Measurements from ENCODE around the gene UFSP2.

- no peak for TF ChIP-seq CTCF (IDR thresholded peaks at IDR 0.05; ENCODE audit: low read depth, low read length, poor library complexity, severe bottlenecking)
- TF ChIP-seq EZH2phosphoT487 (IDR thresholded peaks at IDR 0.05; ENCODE audit: borderline replicate concordance, low read length): no peak
Measured at GRCh38 chr4:185465707-185466106, 39.9 kb upstream of the UFSP2 start.
